HepG2 (cell line): ENCODE measurements around the gene KCNQ1OT1.

ENCODE experiments used
- NFIC ChIP-seq: IDR thresholded peaks from 2 replicates; pipeline ENCODE4 v1.6.1; 2012; ENCODE audit warnings: mild to moderate bottlenecking, low read length, inconsistent platforms
- SRSF9 ChIP-seq: fragments of 200-400 bp; formaldehyde crosslinking; IDR thresholded peaks from 2 replicates; pipeline ENCODE4 v1.6.1; 2018; ENCODE audit warnings: borderline replicate concordance, mild to moderate bottlenecking, low read depth, low read length; ENCODE audit not compliant: insufficient read depth, poor library complexity, severe bottlenecking
- TFE3 ChIP-seq: IDR thresholded peaks from 2 replicates; pipeline ENCODE4 v1.6.1; 2016
- ZFX ChIP-seq: sonication (generic); formaldehyde crosslinking; IDR thresholded peaks from 2 replicates; pipeline ENCODE4 v1.4.0; 2020; ENCODE audit warnings: mild to moderate bottlenecking, low read depth, missing genetic modification reagents, moderate library complexity
- ZNF883 ChIP-seq: sonication (generic); formaldehyde crosslinking; IDR thresholded peaks from 2 replicates; pipeline ENCODE4 v1.5.1; 2020; ENCODE audit warnings: mild to moderate bottlenecking, missing genetic modification reagents; ENCODE audit errors: not compliant biosample characterization
- ZNF891 ChIP-seq: sonication (generic); formaldehyde crosslinking; IDR thresholded peaks from 2 replicates; pipeline ENCODE4 v1.5.0; 2020; ENCODE audit warnings: mild to moderate bottlenecking, missing genetic modification reagents
- TF ChIP-seq, protein P1 (sequence below): sonication (generic); formaldehyde crosslinking; IDR thresholded peaks from 2 replicates; pipeline ENCODE4 v1.5.0; 2020; ENCODE audit warnings: mild to moderate bottlenecking, missing genetic modification reagents, moderate library complexity

DNA sequence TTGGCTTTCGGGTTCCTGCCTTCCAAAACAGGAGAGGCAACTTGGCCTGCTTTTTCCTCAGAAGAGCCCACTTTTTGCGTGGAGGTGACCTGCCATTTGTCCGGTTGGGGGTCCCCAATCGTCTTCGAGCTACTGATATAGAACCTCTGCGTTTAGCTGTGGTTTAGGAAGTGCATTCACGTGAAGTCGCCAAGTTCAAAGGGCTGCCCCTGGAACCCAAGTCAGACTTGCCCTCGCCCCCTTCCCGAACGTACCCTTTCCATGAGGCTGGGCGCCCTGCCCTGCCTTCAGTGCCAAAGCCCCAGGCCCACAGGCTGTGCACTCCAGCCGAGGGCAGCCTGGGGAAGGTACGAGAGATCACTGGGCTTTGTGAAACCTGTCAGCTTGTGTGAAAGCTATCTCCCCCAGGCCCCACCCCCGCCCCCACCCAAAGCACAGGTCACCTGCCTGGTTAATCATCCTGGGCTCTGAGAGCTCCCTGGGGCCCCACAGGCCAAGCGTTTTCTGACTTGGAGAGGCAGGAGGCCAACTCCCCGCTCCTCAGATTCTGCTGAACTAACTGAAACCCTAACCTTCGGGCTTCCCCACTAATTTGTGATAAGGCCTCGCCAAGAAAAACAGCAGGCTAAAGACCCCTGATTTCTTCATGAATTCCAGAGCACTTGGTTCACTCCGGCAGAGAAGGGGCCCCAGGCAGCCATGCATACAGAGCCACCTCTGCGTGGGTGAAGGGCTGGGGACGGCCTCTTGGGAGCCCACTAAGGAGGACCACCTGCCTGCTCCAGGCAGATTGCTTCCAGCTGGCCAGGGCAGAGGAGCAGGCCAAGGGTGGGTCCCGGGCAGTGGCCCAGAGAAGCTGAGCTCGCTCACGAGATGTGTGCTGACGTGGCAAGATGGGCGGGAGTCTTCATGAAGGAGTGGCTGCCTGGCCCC is 25.8 kb upstream of the KCNQ1OT1 start:
- TF ChIP-seq TFE3 (CRISPR knock-in tag) (peak; percentile 62; the same call in 1 of the 2 replicates), NFIC (no peak), SRSF9 (no peak), ZNF891 (no peak), ZFX (CRISPR knock-in tag) (peak; percentile 36; the same call in 1 of the 2 replicates), ZNF883 (CRISPR knock-in tag) (no peak)
- TF ChIP-seq, protein P1, sequence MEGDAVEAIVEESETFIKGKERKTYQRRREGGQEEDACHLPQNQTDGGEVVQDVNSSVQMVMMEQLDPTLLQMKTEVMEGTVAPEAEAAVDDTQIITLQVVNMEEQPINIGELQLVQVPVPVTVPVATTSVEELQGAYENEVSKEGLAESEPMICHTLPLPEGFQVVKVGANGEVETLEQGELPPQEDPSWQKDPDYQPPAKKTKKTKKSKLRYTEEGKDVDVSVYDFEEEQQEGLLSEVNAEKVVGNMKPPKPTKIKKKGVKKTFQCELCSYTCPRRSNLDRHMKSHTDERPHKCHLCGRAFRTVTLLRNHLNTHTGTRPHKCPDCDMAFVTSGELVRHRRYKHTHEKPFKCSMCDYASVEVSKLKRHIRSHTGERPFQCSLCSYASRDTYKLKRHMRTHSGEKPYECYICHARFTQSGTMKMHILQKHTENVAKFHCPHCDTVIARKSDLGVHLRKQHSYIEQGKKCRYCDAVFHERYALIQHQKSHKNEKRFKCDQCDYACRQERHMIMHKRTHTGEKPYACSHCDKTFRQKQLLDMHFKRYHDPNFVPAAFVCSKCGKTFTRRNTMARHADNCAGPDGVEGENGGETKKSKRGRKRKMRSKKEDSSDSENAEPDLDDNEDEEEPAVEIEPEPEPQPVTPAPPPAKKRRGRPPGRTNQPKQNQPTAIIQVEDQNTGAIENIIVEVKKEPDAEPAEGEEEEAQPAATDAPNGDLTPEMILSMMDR (CRISPR knock-in tag), result no peak
